A549 (cell line): ENCODE results near the gene AP3S2. TPM values are rescaled to one million over a fixed set of nuclear protein-coding genes. Genes with fewer than 3 reads are reported as not detected.

Experiments used
- ATAC-seq, 2 experiments: fragments of 200-7000 bp in 1 of 2; fragments of >200 bp in 1 of 2; cut with Nextera tagmentation in 1 of 2; cut with Tn5 transposase in 1 of 2; 3 replicates each; pipeline versions ENCODE4 v1.8.0 to v1.9.1; 2018 to 2020; ENCODE audit warnings: mild to moderate bottlenecking in 1 of 2, moderate library complexity in 1 of 2
- CTCF ChIA-PET: fragments of 300-600 bp; sonication (Branson Sonifier 250); formaldehyde crosslinking; extraction: SDS; loops from one replicate; lab custom pipeline; 2021; ENCODE audit warnings: antibody characterized with exemption, inconsistent platforms; lab: Yijun Ruan, JAX
- POLR2A ChIA-PET: fragments of 350-600 bp; formaldehyde crosslinking; extraction: SDS; loops from one replicate; lab custom pipeline; 2021; ENCODE audit warnings: antibody characterized with exemption, inconsistent platforms; lab: Yijun Ruan, JAX
- DNase-seq, 2 experiments: peaks; one replicate each; pipeline versions ENCODE4 v3.0.0 to v3.0.0-alpha.2; 2011 to 2016; ENCODE audit warnings: low read depth in 1 of 2, low spot score in 1 of 2
- FAIRE-seq: peaks from 2 replicates; lab custom pipeline; 2011; peaks lifted over from hg19 to GRCh38; lab: Jason Lieb, UNC
- H3K27ac ChIP-seq, 2 experiments: fragments of >200 bp; sonication (Bioruptor Twin); formaldehyde crosslinking; 3 replicates each; pipeline ENCODE4 v1.5.1; 2016 to 2017
- H3K4me1 ChIP-seq: fragments of >200 bp; sonication (Bioruptor Twin); formaldehyde crosslinking; 3 replicates; pipeline ENCODE4 v1.6.1; 2016
- H3K4me2 ChIP-seq: fragments of >200 bp; sonication (Bioruptor Twin); formaldehyde crosslinking; 3 replicates; pipeline ENCODE4 v1.6.1; 2016
- H3K4me3 ChIP-seq: fragments of >200 bp; sonication (Bioruptor Twin); formaldehyde crosslinking; 3 replicates; pipeline ENCODE4 v1.5.1; 2016
- H3K9me3 ChIP-seq: fragments of >200 bp; sonication (Bioruptor Twin); formaldehyde crosslinking; 3 replicates; pipeline ENCODE4 v1.6.1; 2016
- BCL3 ChIP-seq: fragments of >200 bp; sonication (Bioruptor Twin); formaldehyde crosslinking; IDR thresholded peaks from 3 replicates; pipeline ENCODE4 v1.6.1; 2016
- CHD2 ChIP-seq: fragments of 150-350 bp; IDR thresholded peaks from 2 replicates; pipeline ENCODE4 v1.6.1; 2014; ENCODE audit warnings: low read length; ENCODE audit not compliant: partially characterized antibody
- E2F6 ChIP-seq: IDR thresholded peaks from 2 replicates; pipeline ENCODE4 v1.6.1; 2012; ENCODE audit warnings: low read depth, borderline replicate concordance
- EHF ChIP-seq: fragments of 250-450 bp; sonication (Bioruptor Pico); IDR thresholded peaks from 2 replicates; pipeline ENCODE4 v1.5.0; 2020; ENCODE audit warnings: mild to moderate bottlenecking
- ESRRA ChIP-seq: fragments of 150-350 bp; IDR thresholded peaks from 2 replicates; pipeline ENCODE4 v1.6.1; 2014; ENCODE audit warnings: mild to moderate bottlenecking, low read length, borderline replicate concordance
- FOSB ChIP-seq: fragments of 250-450 bp; sonication (Bioruptor Pico); IDR thresholded peaks from 2 replicates; pipeline ENCODE4 v1.5.0; 2020; ENCODE audit warnings: mild to moderate bottlenecking, moderate library complexity
- FOSL2 ChIP-seq, 2 experiments: fragments of 450-650 bp in 1 of 2; fragments of >200 bp in 1 of 2; sonication (Bioruptor Twin) in 1 of 2; formaldehyde crosslinking; IDR thresholded peaks; 2 replicates each; pipeline versions ENCODE4 v1.5.0 to v1.6.1; 2016 to 2020; ENCODE audit warnings: mild to moderate bottlenecking in 1 of 2, moderate library complexity in 1 of 2
- HDAC2 ChIP-seq: fragments of 200-600 bp; sonication (generic); IDR thresholded peaks from 2 replicates; pipeline ENCODE4 v1.6.1; 2016
- HES2 ChIP-seq: fragments of >200 bp; sonication (Bioruptor Twin); formaldehyde crosslinking; IDR thresholded peaks from 2 replicates; pipeline ENCODE4 v1.6.1; 2016
- HOXB5 ChIP-seq: fragments of 250-450 bp; sonication (Bioruptor Pico); IDR thresholded peaks from 2 replicates; pipeline ENCODE4 v1.5.0; 2020; ENCODE audit warnings: mild to moderate bottlenecking, moderate library complexity
- JUN ChIP-seq, 2 experiments: fragments of >200 bp; sonication (Bioruptor Twin); formaldehyde crosslinking; IDR thresholded peaks; 2 replicates in 1 of 2; 3 replicates in 1 of 2; pipeline ENCODE4 v1.6.1; 2016 to 2017
- KDM1A ChIP-seq: fragments of 200-600 bp; sonication (generic); IDR thresholded peaks from 2 replicates; pipeline ENCODE4 v1.6.1; 2016; ENCODE audit warnings: low read depth, mild to moderate bottlenecking
- NFE2L2 ChIP-seq: fragments of 150-350 bp; conservative IDR thresholded peaks from 2 replicates; pipeline ENCODE4 v1.6.1; 2014; ENCODE audit warnings: low read length
- PHF8 ChIP-seq: fragments of 200-600 bp; sonication (generic); IDR thresholded peaks from 2 replicates; pipeline ENCODE4 v1.6.1; 2016; ENCODE audit warnings: low read depth, mild to moderate bottlenecking, antibody characterized with exemption, moderate library complexity, borderline replicate concordance
- POLR2A ChIP-seq: IDR thresholded peaks from 2 replicates; pipeline ENCODE4 v1.6.1; 2012; ENCODE audit warnings: mild to moderate bottlenecking, low read length
- POLR2AphosphoS2 ChIP-seq: conservative IDR thresholded peaks from 2 replicates; pipeline ENCODE4 v1.6.1; 2012; ENCODE audit warnings: low read length, improper control_type of control experiment, inconsistent platforms
- RARB ChIP-seq: fragments of 250-450 bp; sonication (Bioruptor Pico); IDR thresholded peaks from 2 replicates; pipeline ENCODE4 v1.8.0; 2021; ENCODE audit warnings: mild to moderate bottlenecking, moderate library complexity
- RCOR1 ChIP-seq: fragments of 150-350 bp; IDR thresholded peaks from 2 replicates; pipeline ENCODE4 v1.6.1; 2014; ENCODE audit warnings: antibody characterized with exemption, low read length, low read depth
- REST ChIP-seq: fragments of 200-600 bp; sonication (generic); IDR thresholded peaks from 2 replicates; pipeline ENCODE4 v1.6.1; 2016; ENCODE audit warnings: antibody characterized with exemption, mild to moderate bottlenecking, moderate library complexity
- RFX5 ChIP-seq: fragments of 450-650 bp; IDR thresholded peaks from 2 replicates; pipeline ENCODE4 v1.7.1; 2014; ENCODE audit warnings: antibody characterized with exemption, mild to moderate bottlenecking, moderate library complexity
- SREBF2 ChIP-seq: fragments of 450-650 bp; IDR thresholded peaks from 2 replicates; pipeline ENCODE4 v1.6.1; 2014; ENCODE audit warnings: mild to moderate bottlenecking, moderate library complexity
- TP53 ChIP-seq: fragments of 250-450 bp; sonication (Bioruptor Pico); IDR thresholded peaks from 2 replicates; pipeline ENCODE4 v1.5.0; 2021; ENCODE audit warnings: mild to moderate bottlenecking, moderate library complexity
- WGBS: methylation state at CpG from one replicate; pipeline ENCODE4 v1.1.6; 2017; ENCODE audit errors: missing lambda C conversion rate; 5-methylcytosine and 5-hydroxymethylcytosine counted together
- polyA plus RNA-seq, 4 experiments: library from polyadenylated mRNA; depleted of rRNA in 3 of 4; stranded (reverse); fragments of >200 nt; fragmentation: RNase III in 1 of 4; extraction: RNeasy Plus Mini Kit Qiagen cat#74134 plus additional on column Dnase treatment in 1 of 4; gene quantifications; 2 replicates in 3 of 4; 3 replicates in 1 of 4; pipeline ENCODE4 v1.2.3, GENCODE V29; 2011 to 2017

Gene AP3S2
- polyA plus RNA-seq, 2 of the 4 experiments (the other 2 are of a cell fraction): 85.1 to 85.9 TPM

GRCh38 chr15:89907289-89907688 is 13.5 kb upstream of the AP3S2 start:
- no peak for DNase-seq
- ATAC-seq: no peak
- FAIRE-seq: no peak
- Histone ChIP-seq H3K9me3 (no peaks in the 10 kb centered on the region), H3K4me2 (no peak overlapping the region), H3K4me1 (peaks cover 7% of the 10 kb centered on the region), H3K27ac (no peak overlapping the region), H3K4me3 (no peak overlapping the region)
- no peak for TF ChIP-seq CHD2
- TF ChIP-seq TP53: no peak
- TF ChIP-seq POLR2AphosphoS2: no peak
- TF ChIP-seq FOSL2 (IDR thresholded peaks at IDR 0.05): no peak
- TF ChIP-seq FOSL2 (CRISPR knock-in tag; IDR thresholded peaks at IDR 0.05): peak; percentile 11; the same call in 1 of the 2 replicates
- ChIA-PET CTCF (interaction anchor here (0.6 to 4.5 kb wide), 4 partner anchors 8 to 202 kb away, joined by 3 to 25 read pairs (median 3); no protein-coding TSS in a partner anchor), POLR2A (no interaction called here)
- 91% methylated on average over 7 of the region's 7 CpGs for WGBS

GRCh38 chr15:89905846-89906378 is 12.1 kb upstream of the AP3S2 start:
- CTCF ChIA-PET: interaction anchor here (1.0 to 4.5 kb wide), 3 partner anchors 10 to 165 kb away, joined by 3 to 25 read pairs (median 3); no protein-coding TSS in a partner anchor
- POLR2A ChIA-PET: no interaction called here
- WGBS: 91% methylated on average over 5 of the region's 5 CpGs
- Histone ChIP-seq H3K9me3 (no peaks in the 10 kb centered on the region), H3K4me2 (no peak overlapping the region), H3K27ac (no peak overlapping the region), H3K4me1 (no peaks in the 10 kb centered on the region), H3K4me3 (no peak overlapping the region)
- TF ChIP-seq RARB (CRISPR knock-in tag) (no peak), POLR2A (no peak), RFX5 (no peak), KDM1A (no peak), HOXB5 (CRISPR knock-in tag) (no peak), SREBF2 (no peak), HES2 (no peak), JUN (IDR thresholded peaks at IDR 0.05) (no peak), RCOR1 (no peak), CHD2 (no peak), PHF8 (no peak), HDAC2 (no peak), ESRRA (no peak)
- no peak for ATAC-seq
- no peak for FAIRE-seq
- DNase-seq: no peak

- TF ChIP-seq FOSB (CRISPR knock-in tag) (no peak), CHD2 (no peak), BCL3 (no peak), E2F6 (no peak), NFE2L2 (no peak), EHF (no peak), REST (no peak), POLR2AphosphoS2 (no peak)
- ATAC-seq (no peak), FAIRE-seq (no peak), DNase-seq (no peak)
- no peak overlapping the region for H3K4me3 ChIP-seq
- no peaks in the 10 kb centered on the region for H3K4me1 ChIP-seq
- H3K27ac ChIP-seq: no peak overlapping the region
- H3K9me3 ChIP-seq: no peaks in the 10 kb centered on the region
- 92% methylated on average over 5 of the region's 5 CpGs for WGBS
- ChIA-PET POLR2A (no interaction called here), CTCF (interaction anchor here (1.0 to 4.5 kb wide), 4 partner anchors 12 to 166 kb away, joined by 3 to 25 read pairs (median 4); no protein-coding TSS in a partner anchor)
- no peak overlapping the region for H3K4me2 ChIP-seq
These were observed 10.7 kb upstream of the AP3S2 start for GRCh38 chr15:89904519-89904918.
